Measurements from ENCODE around the gene SMPD3.

SMPD3 gene

DNA sequence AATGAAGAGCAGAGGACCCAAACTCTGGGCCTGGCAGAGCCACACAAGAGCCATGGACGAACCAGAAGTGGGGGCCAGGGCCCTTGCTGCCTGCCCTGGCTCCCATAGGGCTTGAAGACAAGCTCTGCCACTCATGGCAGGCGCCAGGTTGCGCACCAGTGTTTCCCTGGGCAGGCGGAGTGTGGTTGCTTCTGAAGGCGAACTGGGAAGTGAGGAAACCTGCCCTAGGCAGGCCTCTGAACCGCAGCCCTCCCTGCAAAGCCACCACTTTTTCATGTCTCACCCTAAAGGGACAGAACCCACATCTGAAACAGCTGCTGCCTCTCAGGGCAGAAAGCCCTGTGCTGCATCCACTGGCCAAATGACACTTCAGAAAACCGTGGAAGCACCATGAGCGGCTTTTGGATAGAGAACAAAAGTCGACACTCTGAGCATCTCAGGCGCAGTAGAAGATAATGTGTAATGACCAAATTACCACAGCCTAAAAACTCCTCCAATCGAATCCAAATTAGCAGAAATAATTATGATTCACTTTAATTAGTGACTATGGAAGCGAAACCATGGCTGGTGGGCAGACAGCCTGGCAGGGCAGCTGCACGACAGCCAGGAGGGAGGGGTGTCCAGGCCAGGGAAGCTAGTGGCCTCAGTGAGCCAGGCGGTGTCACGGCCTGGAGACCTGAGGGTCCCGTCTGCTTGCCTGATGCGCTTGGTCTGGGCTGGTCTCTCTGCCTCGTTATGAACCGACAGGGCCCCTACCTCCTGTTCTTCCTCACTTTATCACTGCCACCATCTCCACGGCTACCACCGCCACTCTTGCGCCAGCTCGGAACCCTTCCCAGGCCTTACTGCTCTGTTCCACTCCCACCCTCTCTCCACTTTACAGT is 78.4 kb downstream of the SMPD3 start:
- Histone ChIP-seq H3K4me1 (ENCODE audit: control insufficient read depth, insufficient read depth, low read length) (no peaks in the 10 kb centered on the region), H3K4me3 (ENCODE audit: low read depth, low read length) (no peak overlapping the region), H3K36me3 (ENCODE audit: control insufficient read depth, insufficient read depth, low read length) (no peaks in the 10 kb centered on the region), H3K9ac (ENCODE audit: low read depth, low read length) (no peak overlapping the region), H3K27me3 (ENCODE audit: control insufficient read depth, insufficient read depth, low read length) (no peaks in the 10 kb centered on the region), H3K9me3 (ENCODE audit: control insufficient read depth, insufficient read depth, low read length) (no peaks in the 10 kb centered on the region)

DNA sequence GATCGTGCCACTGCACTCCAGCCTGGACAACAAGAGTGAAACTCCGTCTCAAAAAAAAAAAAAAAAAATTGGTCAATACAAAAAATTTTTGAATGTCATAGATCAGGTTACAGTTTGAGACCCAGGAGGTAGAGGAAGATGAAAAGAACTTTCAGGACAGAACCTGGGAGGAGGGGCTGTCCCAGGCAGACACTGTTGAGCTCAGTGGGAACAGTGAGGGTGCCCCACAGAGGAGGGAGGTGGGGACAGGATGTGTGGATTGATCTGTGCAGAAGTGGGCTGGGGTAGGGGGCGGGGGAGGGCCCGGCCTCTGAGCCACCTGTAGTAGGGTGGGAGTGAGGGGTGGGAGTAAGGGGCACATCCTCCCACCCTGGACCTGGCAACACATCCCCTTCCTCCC is 79.1 kb downstream of the SMPD3 start:
- no peaks in the 10 kb centered on the region for H3K9me3 ChIP-seq (ENCODE audit: control insufficient read depth, insufficient read depth, low read length)
- H3K27me3 ChIP-seq (ENCODE audit: control insufficient read depth, insufficient read depth, low read length), result no peaks in the 10 kb centered on the region
- H3K4me1 ChIP-seq (ENCODE audit: control insufficient read depth, insufficient read depth, low read length), result peaks cover 2% of the 10 kb centered on the region
- no peak overlapping the region for H3K9ac ChIP-seq (ENCODE audit: low read depth, low read length)
- no peak overlapping the region for H3K4me3 ChIP-seq (ENCODE audit: low read depth, low read length)
- no peaks in the 10 kb centered on the region for H3K36me3 ChIP-seq (ENCODE audit: control insufficient read depth, insufficient read depth, low read length)

GRCh38 chr16:68368301-68368888 is 79.9 kb downstream of the SMPD3 start:
- H3K9ac ChIP-seq (ENCODE audit: low read depth, low read length), result no peak overlapping the region
- H3K4me1 ChIP-seq (ENCODE audit: control insufficient read depth, insufficient read depth, low read length), result peaks cover 4% of the 10 kb centered on the region
- no peaks in the 10 kb centered on the region for H3K27me3 ChIP-seq (ENCODE audit: control insufficient read depth, insufficient read depth, low read length)
- no peaks in the 10 kb centered on the region for H3K9me3 ChIP-seq (ENCODE audit: control insufficient read depth, insufficient read depth, low read length)
- H3K4me3 ChIP-seq (ENCODE audit: low read depth, low read length), result no peak overlapping the region
- no peaks in the 10 kb centered on the region for H3K36me3 ChIP-seq (ENCODE audit: control insufficient read depth, insufficient read depth, low read length)

GRCh38 chr16:68367891-68368290 is 80.4 kb downstream of the SMPD3 start:
- H3K9me3 ChIP-seq (ENCODE audit: control insufficient read depth, insufficient read depth, low read length), result no peaks in the 10 kb centered on the region
- no peak overlapping the region for H3K9ac ChIP-seq (ENCODE audit: low read depth, low read length)
- no peaks in the 10 kb centered on the region for H3K36me3 ChIP-seq (ENCODE audit: control insufficient read depth, insufficient read depth, low read length)
- no peak overlapping the region for H3K4me3 ChIP-seq (ENCODE audit: low read depth, low read length)
- no peaks in the 10 kb centered on the region for H3K27me3 ChIP-seq (ENCODE audit: control insufficient read depth, insufficient read depth, low read length)
- H3K4me1 ChIP-seq (ENCODE audit: control insufficient read depth, insufficient read depth, low read length), result peaks cover 4% of the 10 kb centered on the region

GRCh38 chr16:68367440-68367839 is 80.9 kb downstream of the SMPD3 start:
- no peak overlapping the region for H3K9ac ChIP-seq (ENCODE audit: low read depth, low read length)
- peaks cover 4% of the 10 kb centered on the region for H3K4me1 ChIP-seq (ENCODE audit: control insufficient read depth, insufficient read depth, low read length)
- H3K36me3 ChIP-seq (ENCODE audit: control insufficient read depth, insufficient read depth, low read length), result no peaks in the 10 kb centered on the region

DNA sequence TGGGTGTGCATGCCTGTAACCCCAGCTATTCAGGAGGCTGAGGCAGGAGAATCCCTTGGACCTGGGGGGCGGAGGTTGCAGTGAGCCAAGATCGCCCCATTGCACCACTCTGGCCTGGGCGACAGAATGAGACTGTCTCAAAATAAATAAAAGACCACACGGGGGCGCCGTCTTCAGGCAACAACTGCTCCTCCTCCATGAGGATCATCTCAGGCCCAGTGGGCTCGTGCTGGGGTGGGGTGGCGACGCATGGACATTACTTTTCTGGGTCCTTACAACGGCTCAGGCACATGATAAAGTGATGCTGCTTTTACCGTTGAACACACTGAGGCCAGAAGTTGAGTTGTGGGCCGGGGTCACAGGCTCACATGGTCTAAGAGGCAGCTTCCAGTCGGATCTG is 81.3 kb downstream of the SMPD3 start:
- H3K9me3 ChIP-seq (ENCODE audit: control insufficient read depth, insufficient read depth, low read length), result no peaks in the 10 kb centered on the region
- peaks cover 4% of the 10 kb centered on the region for H3K4me1 ChIP-seq (ENCODE audit: control insufficient read depth, insufficient read depth, low read length)
- H3K4me3 ChIP-seq (ENCODE audit: low read depth, low read length), result no peak overlapping the region
- H3K36me3 ChIP-seq (ENCODE audit: control insufficient read depth, insufficient read depth, low read length), result no peaks in the 10 kb centered on the region
- no peak overlapping the region for H3K9ac ChIP-seq (ENCODE audit: low read depth, low read length)
- no peaks in the 10 kb centered on the region for H3K27me3 ChIP-seq (ENCODE audit: control insufficient read depth, insufficient read depth, low read length)

More at GRCh38 chr16:68367440-68367839, 80.9 kb downstream of the SMPD3 start:
- Histone ChIP-seq H3K9me3 (ENCODE audit: control insufficient read depth, insufficient read depth, low read length) (no peaks in the 10 kb centered on the region), H3K4me3 (ENCODE audit: low read depth, low read length) (no peak overlapping the region), H3K27me3 (ENCODE audit: control insufficient read depth, insufficient read depth, low read length) (no peaks in the 10 kb centered on the region)

DNA sequence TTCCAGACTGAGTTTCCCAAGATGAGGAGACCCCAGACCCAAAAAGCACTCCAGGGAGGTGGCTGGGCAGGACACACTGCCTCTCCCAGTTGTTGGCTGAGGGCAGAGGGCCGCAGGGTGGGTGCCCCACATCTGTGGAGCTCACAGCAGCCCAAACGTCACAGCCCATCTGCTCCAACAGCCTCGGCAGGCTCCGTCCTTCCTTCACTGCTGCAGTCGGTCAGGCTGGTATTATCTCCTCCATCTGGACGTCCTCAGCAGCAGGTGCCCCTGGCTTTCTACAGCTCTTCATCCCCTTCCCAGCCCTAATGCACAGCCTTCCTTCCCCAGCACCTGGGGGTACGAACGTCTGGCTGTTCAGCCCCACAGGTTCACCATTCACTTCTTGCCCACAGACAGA is 82.2 kb downstream of the SMPD3 start:
- Histone ChIP-seq H3K4me3 (ENCODE audit: low read depth, low read length) (no peak overlapping the region), H3K4me1 (ENCODE audit: control insufficient read depth, insufficient read depth, low read length) (peaks cover 4% of the 10 kb centered on the region), H3K9ac (ENCODE audit: low read depth, low read length) (no peak overlapping the region), H3K9me3 (ENCODE audit: control insufficient read depth, insufficient read depth, low read length) (no peaks in the 10 kb centered on the region), H3K27me3 (ENCODE audit: control insufficient read depth, insufficient read depth, low read length) (no peaks in the 10 kb centered on the region), H3K36me3 (ENCODE audit: control insufficient read depth, insufficient read depth, low read length) (no peaks in the 10 kb centered on the region)

GRCh38 chr16:68365167-68365817 is 83.0 kb downstream of the SMPD3 start:
- H3K27me3 ChIP-seq (ENCODE audit: control insufficient read depth, insufficient read depth, low read length), result no peaks in the 10 kb centered on the region
- no peak overlapping the region for H3K9ac ChIP-seq (ENCODE audit: low read depth, low read length)
- H3K9me3 ChIP-seq (ENCODE audit: control insufficient read depth, insufficient read depth, low read length), result no peaks in the 10 kb centered on the region
- no peaks in the 10 kb centered on the region for H3K36me3 ChIP-seq (ENCODE audit: control insufficient read depth, insufficient read depth, low read length)
- no peak overlapping the region for H3K4me3 ChIP-seq (ENCODE audit: low read depth, low read length)
- peaks cover 4% of the 10 kb centered on the region for H3K4me1 ChIP-seq (ENCODE audit: control insufficient read depth, insufficient read depth, low read length)

- H3K4me1 ChIP-seq (ENCODE audit: control insufficient read depth, insufficient read depth, low read length), result peaks cover 4% of the 10 kb centered on the region
- no peaks in the 10 kb centered on the region for H3K9me3 ChIP-seq (ENCODE audit: control insufficient read depth, insufficient read depth, low read length)
- no peak overlapping the region for H3K9ac ChIP-seq (ENCODE audit: low read depth, low read length)
- no peak overlapping the region for H3K4me3 ChIP-seq (ENCODE audit: low read depth, low read length)
- no peaks in the 10 kb centered on the region for H3K36me3 ChIP-seq (ENCODE audit: control insufficient read depth, insufficient read depth, low read length)
- no peaks in the 10 kb centered on the region for H3K27me3 ChIP-seq (ENCODE audit: control insufficient read depth, insufficient read depth, low read length)
These were observed 83.7 kb downstream of the SMPD3 start for GRCh38 chr16:68364561-68364998.

GRCh38 chr16:68363658-68364521 is 84.4 kb downstream of the SMPD3 start:
- Histone ChIP-seq H3K4me1 (ENCODE audit: control insufficient read depth, insufficient read depth, low read length) (peaks cover 4% of the 10 kb centered on the region), H3K9ac (ENCODE audit: low read depth, low read length) (no peak overlapping the region), H3K36me3 (ENCODE audit: control insufficient read depth, insufficient read depth, low read length) (peaks cover under 1% of the 10 kb centered on the region), H3K9me3 (ENCODE audit: control insufficient read depth, insufficient read depth, low read length) (no peaks in the 10 kb centered on the region), H3K27me3 (ENCODE audit: control insufficient read depth, insufficient read depth, low read length) (no peaks in the 10 kb centered on the region), H3K4me3 (ENCODE audit: low read depth, low read length) (no peak overlapping the region)

DNA sequence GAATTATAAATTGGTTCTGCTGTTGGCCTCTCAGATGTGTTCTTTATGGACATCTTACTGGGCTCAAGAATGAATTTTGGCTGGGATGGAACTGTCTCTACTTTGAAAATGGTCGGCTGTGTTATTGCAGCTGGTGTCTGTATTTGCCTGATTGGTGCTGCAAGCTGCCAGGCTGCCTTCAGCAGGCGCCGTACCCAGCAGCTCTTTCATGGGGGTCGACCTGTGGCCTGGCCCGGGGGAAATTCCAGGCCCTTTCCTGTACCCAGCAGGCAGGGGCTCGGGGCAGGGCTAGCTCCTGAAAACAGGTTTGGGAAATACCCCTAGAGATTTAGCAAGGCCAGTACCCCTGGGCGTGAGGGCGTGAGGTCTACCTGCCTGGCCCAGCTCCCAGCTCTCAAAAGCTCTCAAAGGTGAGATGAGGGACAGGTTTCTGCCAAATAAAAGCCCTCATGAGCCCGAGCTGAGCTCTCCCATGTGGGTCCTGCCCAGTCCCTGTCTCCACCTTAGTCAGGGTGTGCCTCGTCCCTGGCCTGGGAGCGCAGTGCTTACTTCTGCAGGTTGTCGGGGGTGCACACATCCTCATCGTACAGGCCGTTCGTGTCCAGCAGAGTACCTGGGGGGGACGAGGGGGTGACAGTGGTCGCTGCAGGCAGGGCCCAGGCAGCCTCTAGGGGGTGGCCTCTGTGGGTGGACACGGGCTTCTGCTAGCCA is 85.2 kb downstream of the SMPD3 start:
- no peak overlapping the region for H3K4me3 ChIP-seq (ENCODE audit: low read depth, low read length)
- H3K9ac ChIP-seq (ENCODE audit: low read depth, low read length), result no peak overlapping the region
- no peaks in the 10 kb centered on the region for H3K9me3 ChIP-seq (ENCODE audit: control insufficient read depth, insufficient read depth, low read length)
- H3K4me1 ChIP-seq (ENCODE audit: control insufficient read depth, insufficient read depth, low read length), result peaks cover 4% of the 10 kb centered on the region
- H3K27me3 ChIP-seq (ENCODE audit: control insufficient read depth, insufficient read depth, low read length), result no peaks in the 10 kb centered on the region
- peaks cover 5% of the 10 kb centered on the region for H3K36me3 ChIP-seq (ENCODE audit: control insufficient read depth, insufficient read depth, low read length)
